HG03457 (cell line): ENCODE measurements around the gene GNG8.

Experiments used
- ATAC-seq: cut with Tn5 transposase; IDR thresholded peaks from one replicate; pipeline ENCODE4 v1.9.1; 2021; ENCODE audit warnings: moderate number of reproducible peaks; ENCODE audit not compliant: unreplicated experiment

Gene GNG8

DNA sequence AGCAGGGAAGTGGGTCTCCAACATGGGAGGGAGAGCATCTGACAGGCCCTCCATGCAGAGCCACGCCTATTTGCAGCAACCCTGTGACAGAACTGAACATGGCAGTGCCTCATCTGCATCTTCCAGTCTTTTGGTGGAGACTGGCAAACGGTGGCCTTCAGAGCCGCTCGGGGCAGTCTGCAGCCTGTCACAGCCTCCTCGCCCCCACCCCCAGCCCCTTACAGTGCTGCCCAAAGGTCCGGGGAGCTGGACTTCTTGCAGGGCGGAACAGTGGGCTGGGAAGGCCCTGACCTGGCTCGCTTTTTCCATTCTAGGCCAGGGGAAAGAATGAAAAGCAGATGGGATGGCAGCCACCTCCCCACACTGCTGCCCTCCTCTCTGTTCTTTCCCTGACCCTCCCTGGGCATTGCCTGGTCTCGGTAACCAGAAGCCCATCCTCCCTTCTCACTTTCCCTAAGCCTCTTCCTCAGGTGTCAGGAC is 32.2 kb downstream of the GNG8 start:
- no peak for ATAC-seq

DNA sequence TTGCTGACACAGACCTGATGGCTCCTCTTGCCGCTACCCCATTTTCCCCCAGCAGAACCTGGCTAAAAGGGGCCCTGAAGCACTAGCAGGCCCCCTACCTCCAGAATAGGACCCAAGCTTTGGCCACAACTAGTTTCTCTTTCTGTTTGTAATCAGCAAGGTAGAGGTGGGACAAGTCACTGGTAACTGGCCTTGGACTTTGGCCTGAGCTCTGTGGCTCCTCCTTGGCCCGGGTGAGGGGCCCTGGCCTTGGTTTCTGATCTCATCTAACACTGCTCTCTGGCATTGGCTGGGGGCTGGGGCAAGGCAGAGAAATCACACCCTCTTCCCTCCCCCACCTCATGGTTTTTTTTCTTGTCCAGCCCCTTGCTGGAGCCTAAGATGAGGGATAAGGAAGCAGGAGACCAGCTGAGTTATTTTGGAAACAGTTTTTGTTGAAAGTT is 32.8 kb downstream of the GNG8 start:
- ATAC-seq = no peak

DNA sequence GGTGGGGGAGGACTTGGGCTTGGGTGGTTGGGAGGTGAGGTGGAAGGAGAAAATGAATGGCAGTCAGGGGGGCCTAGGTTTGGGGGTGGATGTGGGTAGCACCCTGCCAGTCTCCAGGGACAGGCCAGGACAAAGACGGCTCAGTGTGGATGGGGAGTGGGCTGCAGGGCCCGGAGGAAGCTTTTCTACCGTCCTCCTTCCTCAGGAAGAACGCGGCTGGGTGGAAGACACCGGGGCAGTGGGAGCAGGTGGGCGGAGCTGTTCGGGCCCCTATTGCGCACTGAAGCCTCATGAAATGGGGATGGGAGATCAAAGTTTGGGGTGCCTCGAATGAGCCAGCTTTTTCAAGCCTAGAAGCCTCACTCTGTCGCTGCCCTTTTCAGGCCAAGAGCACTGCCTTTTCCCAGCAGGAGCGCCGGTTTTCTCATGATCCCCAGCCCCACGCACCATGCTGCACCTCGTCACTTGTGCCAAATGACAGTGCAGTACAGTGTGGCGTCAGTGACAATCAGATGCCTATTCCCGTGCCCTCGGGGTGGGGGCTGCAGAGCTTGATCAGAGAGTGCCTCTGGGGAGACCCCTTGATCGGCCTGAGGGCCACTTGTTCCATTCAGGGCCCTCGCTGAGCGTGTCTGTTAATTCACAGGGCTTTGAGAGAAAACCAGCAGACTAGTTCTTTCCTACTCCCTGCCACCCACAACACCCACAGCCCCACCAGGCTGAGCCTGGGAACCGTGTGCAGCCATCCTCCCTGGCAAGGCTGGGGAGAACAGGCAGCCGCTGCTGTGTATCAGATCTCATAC is 33.4 kb downstream of the GNG8 start:
- ATAC-seq = no peak

DNA sequence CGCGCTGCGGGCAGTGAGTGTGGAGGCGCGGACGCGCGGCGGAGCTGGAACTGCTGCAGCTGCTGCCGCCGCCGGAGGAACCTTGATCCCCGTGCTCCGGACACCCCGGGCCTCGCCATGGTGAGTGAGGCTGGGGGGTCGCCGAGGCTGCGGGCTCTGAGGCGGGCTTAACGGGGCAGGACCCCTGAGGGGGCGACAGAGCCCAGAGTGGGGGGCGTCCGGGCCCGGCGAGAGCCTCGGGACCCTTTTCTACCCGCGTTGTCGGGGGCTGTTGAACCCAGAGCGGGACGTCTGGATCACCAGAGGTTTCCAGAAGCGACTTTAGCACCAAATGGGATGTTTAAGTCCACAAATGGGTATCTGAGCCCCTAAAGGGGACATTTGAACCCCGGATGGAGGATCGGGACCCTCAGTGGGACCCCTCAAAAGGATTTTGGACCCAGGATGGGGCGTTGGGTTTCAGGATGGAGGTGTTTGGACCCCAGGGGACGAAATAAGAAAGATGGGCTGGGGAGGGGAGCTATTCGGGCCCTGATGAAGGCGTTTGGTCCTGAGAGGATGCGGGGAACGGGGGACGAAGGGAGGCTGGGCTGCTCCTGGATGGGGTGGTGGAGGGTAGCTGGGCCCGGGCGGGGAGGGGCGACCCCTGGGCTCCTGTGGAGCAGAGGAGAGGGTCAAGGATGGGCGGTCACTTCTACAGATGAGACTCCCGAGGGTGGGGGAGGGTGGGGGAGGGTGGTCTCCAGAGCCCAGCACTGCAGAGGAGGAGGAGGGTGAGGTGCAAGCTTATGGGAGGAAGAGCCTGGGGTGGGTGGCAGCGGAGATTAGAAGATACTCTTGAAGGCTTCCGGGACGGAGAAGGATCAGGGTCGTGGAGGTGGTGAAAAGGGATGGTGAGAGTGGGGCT is 34.4 kb downstream of the GNG8 start, which contains the start of gene CALM3:
TSS of gene CALM3 (plus strand) at position 13 of the 907 bp plus-strand sequence. CDS start at position 118, 105 bp downstream.
- no peak for ATAC-seq

DNA sequence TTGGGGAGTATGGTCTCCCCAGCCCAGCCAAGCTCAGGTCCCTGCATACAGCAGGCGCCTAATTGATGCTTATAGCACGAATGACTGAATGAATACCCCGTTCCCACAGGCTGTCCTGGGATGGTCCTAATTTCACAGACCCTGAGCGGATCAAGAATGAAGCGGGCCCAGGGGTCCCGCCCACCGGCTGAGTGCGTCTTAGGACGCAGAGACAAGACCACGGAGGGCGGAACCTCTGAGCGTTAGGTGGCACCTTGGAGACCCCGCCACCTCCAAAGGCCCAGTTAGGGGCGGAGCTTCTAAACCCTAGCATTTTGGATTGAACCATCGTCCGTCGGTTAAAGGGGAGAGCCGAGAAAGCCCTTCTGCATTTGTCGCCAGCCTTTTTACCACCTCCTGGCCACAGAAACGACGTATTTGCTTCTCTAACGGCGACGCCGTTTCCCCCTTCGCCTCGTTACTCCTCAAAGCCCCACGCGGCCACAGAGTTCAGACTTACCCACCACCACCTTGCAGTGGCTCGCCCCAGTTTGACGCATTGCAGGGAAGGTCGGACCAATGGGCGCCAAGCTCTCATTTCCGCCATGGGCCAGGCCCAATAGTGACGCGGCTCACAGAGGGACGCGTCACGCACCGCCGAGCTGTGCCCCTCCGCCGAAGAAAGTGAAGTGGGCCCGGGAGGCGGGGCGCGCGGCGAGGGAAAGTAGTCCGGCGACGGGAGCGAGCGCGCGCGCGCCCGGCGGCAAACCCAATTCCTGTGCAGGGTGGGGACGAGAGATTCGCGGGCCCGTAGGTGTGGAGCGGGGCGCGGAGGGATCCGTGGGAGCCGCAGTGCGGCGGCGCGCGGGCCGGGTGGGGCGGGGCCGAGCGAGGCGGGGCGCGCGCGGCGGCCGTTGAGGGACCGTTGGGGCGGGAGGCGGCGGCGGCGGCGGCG is 35.4 kb downstream of the GNG8 start:
- ATAC-seq = peak; percentile 56

DNA sequence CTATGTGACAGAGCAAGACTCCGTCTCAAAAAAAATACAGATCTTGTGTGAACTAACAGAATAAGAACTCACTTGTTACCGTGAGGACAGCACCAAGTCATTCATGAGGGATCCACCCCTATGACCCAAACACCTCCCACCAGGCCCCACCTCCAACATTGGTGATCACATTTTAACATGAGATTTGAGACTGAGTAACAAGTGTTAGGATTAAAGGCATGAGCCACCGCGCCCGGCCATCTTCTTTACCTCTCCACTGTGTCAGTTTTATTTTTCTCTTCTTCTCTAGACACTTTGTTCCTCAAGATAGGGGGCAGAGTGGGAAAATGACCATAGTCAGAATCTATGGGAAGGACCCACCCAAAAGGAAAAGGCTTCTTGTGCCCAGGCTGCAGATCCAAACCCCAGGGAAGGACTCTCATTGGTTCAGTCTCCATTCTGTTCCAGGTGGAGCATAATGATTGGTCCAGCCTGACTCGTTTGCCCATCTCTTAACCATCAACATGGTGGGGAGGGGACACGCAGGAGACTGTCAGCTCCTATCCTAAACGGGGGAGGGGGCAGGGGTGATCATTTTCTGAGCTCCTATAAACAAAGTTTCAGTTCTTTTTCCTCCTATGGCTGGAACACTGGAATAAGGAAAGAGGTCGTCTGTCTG is 36.2 kb downstream of the GNG8 start:
- ATAC-seq = no peak

DNA sequence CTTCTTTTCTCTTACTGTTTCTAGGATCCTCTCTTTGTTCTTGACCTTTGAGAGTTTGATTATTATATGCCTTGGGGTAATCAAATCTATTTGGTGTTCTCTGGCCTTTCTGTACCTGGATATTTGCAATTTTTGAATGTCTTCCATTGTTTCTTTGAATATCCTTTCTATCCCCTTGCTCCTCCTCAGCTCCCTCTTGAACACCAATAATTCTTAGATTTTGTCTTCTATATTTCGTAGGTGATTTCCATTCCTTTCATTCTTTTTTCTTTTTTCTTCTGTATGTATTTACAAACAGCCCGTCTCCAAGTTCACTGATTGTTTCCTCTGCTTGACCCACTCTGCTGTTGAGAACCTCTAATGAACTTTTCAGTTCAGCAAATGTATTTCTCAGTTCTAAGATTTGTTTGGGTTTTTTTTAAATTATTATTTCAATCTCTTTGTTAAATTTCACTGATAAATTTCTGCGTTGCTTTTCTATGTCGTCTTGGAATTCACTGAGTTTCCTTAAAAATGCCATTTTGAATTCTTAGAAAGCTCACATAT is 37.6 kb downstream of the GNG8 start:
- ATAC-seq = no peak

DNA sequence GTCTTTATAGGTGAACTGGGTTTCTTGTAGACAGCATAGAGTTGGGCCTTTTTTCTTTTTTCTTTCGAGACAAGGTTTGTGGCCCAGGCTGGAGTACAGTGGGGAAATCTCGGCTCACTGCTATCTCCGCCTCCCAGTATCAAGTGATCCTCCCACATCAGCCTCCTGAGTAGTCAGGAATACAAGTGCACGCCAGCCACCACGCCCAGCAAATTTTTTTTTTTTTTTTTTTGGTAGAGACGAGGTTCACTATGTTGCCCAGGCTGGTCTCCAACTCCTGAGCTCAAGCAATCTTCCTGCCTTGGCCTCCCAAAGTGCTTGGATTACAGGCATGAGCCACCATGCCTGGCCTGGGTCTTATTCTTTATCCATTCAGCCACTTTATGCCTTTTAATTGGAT is 40.0 kb downstream of the GNG8 start:
- no peak for ATAC-seq

DNA sequence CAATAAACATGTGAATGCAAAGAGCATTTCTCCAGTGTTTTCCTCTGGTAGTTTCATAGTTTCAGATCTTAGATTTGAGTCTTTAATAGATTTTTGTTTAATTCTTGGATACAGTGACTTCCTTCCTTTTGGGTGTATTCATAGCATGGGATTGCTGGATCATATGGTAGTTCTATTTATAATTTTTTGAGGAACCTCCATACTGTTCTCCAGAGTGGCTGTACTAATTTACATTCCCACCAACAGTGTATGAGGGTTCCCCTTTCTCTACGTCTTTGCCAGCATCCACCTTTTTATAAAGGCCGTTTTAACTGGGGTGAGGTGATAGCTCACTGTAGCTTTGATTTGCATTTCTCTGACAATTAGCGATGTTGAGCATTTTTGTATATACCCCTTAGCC is 44.1 kb downstream of the GNG8 start:
- ATAC-seq = no peak

DNA sequence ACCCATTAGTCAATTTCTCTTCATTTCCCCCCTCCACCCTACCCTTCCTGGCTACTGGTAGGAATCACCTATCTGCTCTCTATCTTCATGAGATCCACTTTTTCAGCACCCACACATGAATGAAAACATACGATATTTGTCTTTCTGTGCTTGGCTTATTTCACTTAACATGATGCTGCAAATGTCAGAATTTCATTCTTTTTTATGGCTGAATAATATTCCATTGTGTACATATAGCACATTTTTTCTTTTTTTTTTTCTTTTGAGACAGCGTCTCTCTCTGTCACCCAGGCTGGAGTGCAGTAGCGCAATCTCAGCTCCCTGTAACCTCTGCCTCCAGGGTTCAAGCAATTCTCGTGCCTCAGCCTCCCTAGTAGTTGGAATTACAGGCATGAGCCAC is 44.7 kb downstream of the GNG8 start:
- ATAC-seq = no peak

DNA sequence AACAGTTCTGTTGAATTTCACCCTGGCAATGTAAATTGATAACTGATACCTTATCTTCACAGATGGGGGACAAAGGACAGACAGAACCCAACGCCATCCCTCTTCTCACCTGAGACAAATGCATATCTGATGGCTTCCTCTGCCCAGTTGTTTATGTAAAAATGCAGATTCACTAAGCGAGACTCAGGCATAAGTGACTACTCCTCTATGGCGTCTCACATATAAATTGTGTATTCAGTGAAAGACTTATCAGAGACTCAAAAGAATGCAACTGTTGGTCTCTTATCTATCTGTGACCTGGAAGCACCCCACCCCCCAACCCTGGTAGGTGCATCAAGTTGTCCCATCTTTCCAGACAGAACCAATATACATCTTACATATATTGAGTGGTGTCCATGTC is 48.1 kb downstream of the GNG8 start:
- ATAC-seq = no peak

DNA sequence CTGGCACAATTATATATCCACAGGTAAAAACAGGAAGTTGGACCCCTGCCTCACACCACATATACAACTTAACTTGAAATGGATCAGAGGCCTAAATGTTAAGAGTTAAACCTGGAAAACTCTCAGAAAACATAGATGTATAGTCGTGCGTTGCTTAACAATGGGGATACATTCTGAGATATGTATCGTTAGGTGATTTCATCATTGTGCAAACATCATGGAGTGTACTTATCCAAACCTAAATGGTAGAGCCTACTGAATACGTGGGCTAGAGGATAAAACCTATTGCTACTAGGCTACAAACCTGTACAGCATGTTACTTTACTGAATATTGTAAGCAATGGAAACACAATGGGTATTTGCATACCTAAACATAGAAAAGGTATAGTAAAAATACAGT is 49.7 kb downstream of the GNG8 start:
- ATAC-seq = no peak

DNA sequence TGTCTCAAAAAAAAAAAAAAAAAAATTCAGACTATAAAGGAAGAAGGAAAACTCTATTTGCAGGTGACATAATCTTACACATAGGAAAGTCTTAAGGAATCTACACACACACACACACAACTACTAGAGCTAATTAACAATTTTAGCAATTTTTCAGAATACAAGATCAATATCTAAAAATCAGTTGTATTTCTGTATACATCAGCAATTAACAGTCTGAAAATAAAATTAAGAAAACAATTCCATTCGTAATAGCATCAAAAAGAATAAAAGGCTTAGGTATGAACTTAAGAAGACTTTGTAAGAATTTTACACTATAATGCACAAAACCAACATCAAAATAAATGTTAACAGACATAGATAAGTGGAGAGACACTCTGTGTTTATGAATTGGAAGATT is 50.5 kb downstream of the GNG8 start:
- ATAC-seq = no peak
